Measurements from ENCODE around the gene PXDN.

PXDN gene

GRCh38 chr2:1661891-1662605 lies 82.3 kb downstream of the PXDN start:
- DNase-seq: no peak

GRCh38 chr2:1660656-1661640 lies 83.4 kb downstream of the PXDN start:
- DNase-seq: no peak

- no peak for DNase-seq
Observed at GRCh38 chr2:1659951-1660565, 84.3 kb downstream of the PXDN start.

GRCh38 chr2:1658394-1659151 lies 85.7 kb downstream of the PXDN start:
- no peak for DNase-seq

GRCh38 chr2:1656961-1657841 lies 87.1 kb downstream of the PXDN start:
- DNase-seq: peak; percentile 21

GRCh38 chr2:1656326-1656960 lies 87.9 kb downstream of the PXDN start:
- no peak for DNase-seq

GRCh38 chr2:1655461-1655860 lies 88.9 kb downstream of the PXDN start:
- DNase-seq: no peak

GRCh38 chr2:1654696-1655374 lies 89.5 kb downstream of the PXDN start:
- no peak for DNase-seq

GRCh38 chr2:1653956-1654695 lies 90.2 kb downstream of the PXDN start:
- DNase-seq: no peak

- DNase-seq: no peak
Observed at GRCh38 chr2:1652034-1652790, 92.1 kb downstream of the PXDN start.

- DNase-seq: no peak
Observed at GRCh38 chr2:1651121-1652033, 92.9 kb downstream of the PXDN start.

- DNase-seq: no peak
Observed at GRCh38 chr2:1650085-1650872, 94.0 kb downstream of the PXDN start.

GRCh38 chr2:1649103-1650084 lies 94.9 kb downstream of the PXDN start:
- no peak for DNase-seq

- no peak for DNase-seq
Observed at GRCh38 chr2:1648241-1649102, 95.8 kb downstream of the PXDN start.

Data from NCI-H2171 treated with DMSO at 0.1 percent for 48 hours (cell line).